Measurements from ENCODE around the gene ATRNL1. TPM values are rescaled to one million over a fixed set of nuclear protein-coding genes. Genes with fewer than 3 reads are reported as not detected.

The ATRNL1 gene
- total RNA-seq, 1 experiment from 2014 or later, result 1.3 TPM

DNA sequence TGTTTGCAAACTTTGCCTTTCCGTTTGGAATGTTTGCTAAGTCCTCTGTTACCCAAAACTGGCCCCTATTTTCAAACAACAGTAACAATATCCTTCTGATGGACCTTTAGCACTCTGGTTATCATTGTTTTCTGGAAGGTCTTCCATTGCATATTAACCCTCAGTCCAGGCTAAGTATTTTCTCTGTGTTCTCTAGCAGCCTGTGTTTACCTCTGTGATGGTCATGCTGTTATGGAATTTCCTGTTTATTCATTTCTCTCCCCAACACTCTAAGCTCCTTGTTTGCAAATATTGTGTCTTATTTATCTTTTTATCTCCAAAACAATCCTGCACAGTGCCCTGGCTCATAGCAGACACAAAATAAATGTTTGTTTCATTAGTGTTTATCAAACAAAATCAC is 560.3 kb downstream of the ATRNL1 start:
- POLR2A ChIA-PET, result no interaction called here
- TF ChIP-seq EGR1 (IDR thresholded peaks at IDR 0.05; ENCODE audit: low read depth) (no peak), SRF (IDR thresholded peaks at IDR 0.05; ENCODE audit: low read depth) (no peak), ZNF274 (IDR thresholded peaks at IDR 0.05; ENCODE audit: low read depth, low read length) (no peak), TCF7L2 (IDR thresholded peaks at IDR 0.05; ENCODE audit: borderline replicate concordance, extremely low read depth, insufficient read depth, insufficient read length) (no peak), ZBTB33 (IDR thresholded peaks at IDR 0.05; ENCODE audit: extremely low read depth, insufficient replicate concordance, low read length) (no peak)
- no peaks in the 10 kb centered on the region for H3K9me3 ChIP-seq (ENCODE audit: control insufficient read depth in 1 of 2, insufficient read depth in 1 of 2, low read depth in 1 of 2, low read length in 2 of 2)
- RAD21 ChIA-PET (ENCODE audit: low non-redundant PET in 1 of 2, low total read pairs in 2 of 2, uncharacterized antibody in 2 of 2, unreplicated experiment in 2 of 2), result no interaction called here
- H3K4me1 ChIP-seq (ENCODE audit: control insufficient read depth in 1 of 2, insufficient read depth in 2 of 2, low read length in 2 of 2), result no peaks in the 10 kb centered on the region
- H3K9me2 ChIP-seq (ENCODE audit: insufficient read depth), result no peaks in the 10 kb centered on the region
- BruUV-seq (replicated peaks), result no TSS peak
- H2AFZ ChIP-seq (ENCODE audit: low read depth, low read length, poor library complexity, severe bottlenecking), result no peak overlapping the region
- CTCF ChIA-PET, result no interaction called here
- intact Hi-C loops (cut with micrococcal nuclease), result no loop called here
- H3K9ac ChIP-seq (ENCODE audit: low read length), result no peak overlapping the region
- DNase-seq (ENCODE audit: low read depth, low spot score) (no peak), ATAC-seq (no peak)
- 0 out of 2 replicates have a peak, but pooled peaks cover 8% of the 10 kb centered on the region for H3K27me3 ChIP-seq (ENCODE audit: insufficient read depth, low read length)
- H3K4me3 ChIP-seq (replicated peaks in 1 of 2; ENCODE audit: low read depth in 1 of 2, low read length in 2 of 2), result no peak overlapping the region
- no peak overlapping the region for H3K4me2 ChIP-seq (ENCODE audit: low read length)
- no peaks in the 10 kb centered on the region for H3K79me2 ChIP-seq (ENCODE audit: insufficient read depth, low read length)
- H3K27ac ChIP-seq (ENCODE audit: low read depth, low read length), result no peak overlapping the region
- no peaks in the 10 kb centered on the region for H3K36me3 ChIP-seq (ENCODE audit: control insufficient read depth in 1 of 2, insufficient read depth in 2 of 2, low read length in 2 of 2)
- no peaks in the 10 kb centered on the region for H4K20me1 ChIP-seq (ENCODE audit: insufficient read depth)

GRCh38 chr10:115654961-115655360 is 561.8 kb downstream of the ATRNL1 start:
- no peak overlapping the region for H3K4me3 ChIP-seq (replicated peaks in 1 of 2; ENCODE audit: low read depth in 1 of 2, low read length in 2 of 2)
- TF ChIP-seq ZFX (IDR thresholded peaks at IDR 0.05), result no peak
- TF ChIP-seq TCF7L2 (IDR thresholded peaks at IDR 0.05; ENCODE audit: borderline replicate concordance, extremely low read depth, insufficient read depth, insufficient read length), result no peak
- TF ChIP-seq POLR2AphosphoS5 (IDR thresholded peaks at IDR 0.05; ENCODE audit: low read depth, low read length), result no peak
- TF ChIP-seq EZH2 (IDR thresholded peaks at IDR 0.05), result no peak
- no peak for TF ChIP-seq POLR2A (IDR thresholded peaks at IDR 0.05; ENCODE audit: borderline replicate concordance, extremely low read depth, insufficient read depth, insufficient read length)
- no peak for TF ChIP-seq JUND (IDR thresholded peaks at IDR 0.05)
- TF ChIP-seq MAX (IDR thresholded peaks at IDR 0.05), result no peak
- no peak for TF ChIP-seq RAD21 (IDR thresholded peaks at IDR 0.05; ENCODE audit: low read depth)
- no peak for TF ChIP-seq SP1 (IDR thresholded peaks at IDR 0.05; ENCODE audit: low read depth)
- TF ChIP-seq REST (IDR thresholded peaks at IDR 0.05; ENCODE audit: low read depth), result no peak
- no peak for TF ChIP-seq ELF1 (IDR thresholded peaks at IDR 0.05; ENCODE audit: borderline replicate concordance, low read depth)
- no peak for TF ChIP-seq CBX3 (IDR thresholded peaks at IDR 0.05; ENCODE audit: low read depth)
- TF ChIP-seq ATF3 (IDR thresholded peaks at IDR 0.05), result no peak
- no peak for TF ChIP-seq EZH2phosphoT487 (IDR thresholded peaks at IDR 0.05; ENCODE audit: borderline replicate concordance)

More at GRCh38 chr10:115654961-115655360, 561.8 kb downstream of the ATRNL1 start:
- ChIA-PET POLR2A (no interaction called here), RAD21 (ENCODE audit: low non-redundant PET in 1 of 2, low total read pairs in 2 of 2, uncharacterized antibody in 2 of 2, unreplicated experiment in 2 of 2) (no interaction called here), CTCF (no interaction called here)
- intact Hi-C loops (cut with micrococcal nuclease), result no loop called here
- Histone ChIP-seq H3K36me3 (ENCODE audit: control insufficient read depth in 1 of 2, insufficient read depth in 2 of 2, low read length in 2 of 2) (no peaks in the 10 kb centered on the region), H3K4me1 (ENCODE audit: control insufficient read depth in 1 of 2, insufficient read depth in 2 of 2, low read length in 2 of 2) (no peaks in the 10 kb centered on the region), H3K9me3 (ENCODE audit: control insufficient read depth in 1 of 2, insufficient read depth in 1 of 2, low read depth in 1 of 2, low read length in 2 of 2) (no peaks in the 10 kb centered on the region), H3K9ac (ENCODE audit: low read length) (no peak overlapping the region), H3K27ac (ENCODE audit: low read depth, low read length) (no peak overlapping the region), H3K9me2 (ENCODE audit: insufficient read depth) (no peaks in the 10 kb centered on the region), H3K79me2 (ENCODE audit: insufficient read depth, low read length) (no peaks in the 10 kb centered on the region), H2AFZ (ENCODE audit: low read depth, low read length, poor library complexity, severe bottlenecking) (no peak overlapping the region), H3K27me3 (ENCODE audit: insufficient read depth, low read length) (0 out of 2 replicates have a peak, but pooled peaks cover 8% of the 10 kb centered on the region), H3K4me2 (ENCODE audit: low read length) (no peak overlapping the region), H4K20me1 (ENCODE audit: insufficient read depth) (no peaks in the 10 kb centered on the region)
- ATAC-seq, result no peak
- no peak for DNase-seq (ENCODE audit: low read depth, low spot score)
- BruUV-seq (replicated peaks), result no TSS peak
